PFSK-1 (cell line): ENCODE results near the gene DISP1.

Source experiments
- POLR2AphosphoS5 ChIP-seq: IDR thresholded peaks from 2 replicates; pipeline ENCODE4 v1.6.1; 2012; ENCODE audit warnings: low read depth, mild to moderate bottlenecking, control low read depth, low read length, moderate library complexity
- REST ChIP-seq, 2 experiments: IDR thresholded peaks; 2 replicates each; pipeline versions ENCODE4 v1.6.1 to v1.8.0; 2011 to 2012; ENCODE audit warnings: low read depth in 2 of 2, low read length in 2 of 2, control low read depth in 1 of 2, inconsistent platforms in 1 of 2, mild to moderate bottlenecking in 1 of 2, moderate library complexity in 1 of 2; ENCODE audit not compliant: insufficient read depth in 1 of 2
- SIN3A ChIP-seq: IDR thresholded peaks from 2 replicates; pipeline ENCODE4 v1.6.1; 2012; ENCODE audit warnings: mild to moderate bottlenecking, low read length, moderate library complexity, borderline replicate concordance; ENCODE audit not compliant: insufficient read depth
- TAF1 ChIP-seq: IDR thresholded peaks from 2 replicates; pipeline ENCODE4 v1.6.1; 2012; ENCODE audit warnings: low read length, control low read depth, borderline replicate concordance; ENCODE audit not compliant: insufficient read depth

GRCh38 chr1:222829868-222830267 lies 15.0 kb downstream of the DISP1 start:
- TF ChIP-seq POLR2AphosphoS5: no peak
- TF ChIP-seq TAF1: no peak
- TF ChIP-seq SIN3A: no peak
- no peak for TF ChIP-seq REST (IDR thresholded peaks at IDR 0.05; ENCODE audit: insufficient read depth in 1 of 2, low read depth in 2 of 2, low read length in 2 of 2)
